22Rv1 (cell line): Measurements from ENCODE around the gene FAM83G.
"Not testable (repeated sequence)": the region's sequence is repeated elsewhere in the genome, so short reads cannot be mapped to it uniquely, and the experiment has no call there.

Experiments
- H3K27ac ChIP-seq: fragments of 450-650 bp; 2 replicates; pipeline ENCODE4 v1.5.1; 2017
- CTCF ChIP-seq: fragments of 450-650 bp; IDR thresholded peaks from 2 replicates; pipeline ENCODE4 v1.5.1; 2017; ENCODE audit warnings: mild to moderate bottlenecking
- ZFX ChIP-seq: fragments of 450-650 bp; IDR thresholded peaks from 2 replicates; pipeline ENCODE4 v1.6.1; 2017; ENCODE audit warnings: antibody characterized with exemption, borderline replicate concordance

FAM83G gene

GRCh38 chr17:18938692-18939023 is 65.9 kb downstream of the FAM83G start:
- no peak overlapping the region for H3K27ac ChIP-seq

GRCh38 chr17:18937981-18938691 is 66.4 kb downstream of the FAM83G start:
- no peak overlapping the region for H3K27ac ChIP-seq
- TF ChIP-seq CTCF (no peak), ZFX (no peak)

More at GRCh38 chr17:18938692-18939023, 65.9 kb downstream of the FAM83G start:
- no peak for TF ChIP-seq CTCF
- TF ChIP-seq ZFX = no peak

GRCh38 chr17:18933102-18934058 is 71.2 kb downstream of the FAM83G start:
- H3K27ac ChIP-seq = no peak overlapping the region
- TF ChIP-seq CTCF (no peak), ZFX (no peak)

GRCh38 chr17:18932360-18933055 is 72.1 kb downstream of the FAM83G start:
- TF ChIP-seq CTCF (no peak), ZFX (no peak)
- no peak overlapping the region for H3K27ac ChIP-seq

- no peak overlapping the region for H3K27ac ChIP-seq
- TF ChIP-seq CTCF (no peak), ZFX (no peak)
Measured at GRCh38 chr17:18928628-18929125, 75.9 kb downstream of the FAM83G start.

GRCh38 chr17:18925187-18925586 is 79.4 kb downstream of the FAM83G start:
- H3K27ac ChIP-seq = no peak overlapping the region
- TF ChIP-seq CTCF (no peak), ZFX (no peak)

- H3K27ac ChIP-seq = not testable (repeated sequence)
Measured at GRCh38 chr17:18922596-18922995, 82.0 kb downstream of the FAM83G start.
